Activated T-cell treated with anti-CD3 and anti-CD28 coated beads for 4 hours (primary cell): ENCODE results near the gene CABP5.
"Not testable (repeated sequence)": the region's sequence is repeated elsewhere in the genome, so short reads cannot be mapped to it uniquely, and the experiment has no call there.

Experiments
- DNase-seq: peaks from one replicate; pipeline ENCODE4 v3.0.0-alpha.2; 2020

CABP5 gene

DNA sequence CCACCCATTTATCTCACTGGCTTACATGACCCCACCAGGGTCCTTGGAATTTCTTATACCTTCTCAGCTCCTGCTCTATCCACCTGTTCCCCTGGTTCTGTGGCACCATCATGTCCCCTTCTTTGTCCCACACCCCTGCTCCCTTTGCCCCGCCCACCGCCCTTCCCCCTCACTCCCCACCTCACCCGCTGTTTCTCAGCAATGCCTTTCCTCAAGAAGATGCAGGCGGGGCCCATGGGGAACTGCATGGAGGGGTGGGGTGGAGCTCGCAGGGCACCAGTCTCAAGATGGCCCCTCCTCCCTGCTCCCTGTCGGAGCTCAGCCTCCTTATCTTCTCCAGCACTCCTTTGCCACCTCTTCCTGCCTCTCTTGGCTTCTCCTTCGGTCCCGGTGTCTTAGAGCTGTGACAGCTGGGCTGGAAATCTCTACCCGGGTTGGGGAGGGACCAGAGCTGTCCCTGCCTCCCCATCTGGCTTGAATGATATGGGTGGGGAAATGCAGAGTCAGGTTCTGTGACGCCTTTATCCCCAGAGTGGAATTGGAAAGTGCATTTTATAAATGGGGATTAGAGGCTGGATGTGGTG is at the start of gene CABP5:
TSS of gene CABP5 (minus strand) at position 405 of the 584 bp plus-strand sequence. CDS start at position 248, 157 bp downstream.
- no peak for DNase-seq

DNA sequence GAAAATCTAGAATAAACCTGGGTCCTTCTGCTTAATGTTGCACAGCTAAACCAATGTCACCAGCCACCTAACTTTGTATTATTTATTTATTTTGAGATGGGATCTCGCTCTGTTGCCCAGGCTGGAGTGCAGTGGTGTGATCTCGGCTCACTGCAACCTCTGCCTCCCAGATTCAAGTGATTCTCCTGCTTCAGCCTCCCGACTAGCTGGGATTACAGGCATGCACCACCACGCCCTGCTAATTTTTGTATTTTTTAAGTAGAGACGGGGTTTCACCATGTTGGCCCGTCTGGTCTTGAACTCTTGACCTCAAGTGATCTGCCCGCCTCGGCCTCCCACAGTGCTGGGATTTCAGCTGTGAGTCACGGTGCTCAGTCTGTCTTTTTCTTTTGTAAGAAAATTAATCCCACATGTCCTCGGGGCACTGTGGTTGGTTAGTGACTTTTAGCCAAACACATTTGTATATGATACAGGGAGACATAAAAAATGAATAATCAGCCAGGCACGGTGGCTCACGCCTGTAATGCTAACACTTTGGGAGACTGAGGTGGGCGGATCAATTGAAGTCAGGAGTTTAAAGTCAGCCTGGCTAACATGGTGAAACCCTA is 47.3 kb upstream of the CABP5 start:
- DNase-seq = not testable (repeated sequence)

DNA sequence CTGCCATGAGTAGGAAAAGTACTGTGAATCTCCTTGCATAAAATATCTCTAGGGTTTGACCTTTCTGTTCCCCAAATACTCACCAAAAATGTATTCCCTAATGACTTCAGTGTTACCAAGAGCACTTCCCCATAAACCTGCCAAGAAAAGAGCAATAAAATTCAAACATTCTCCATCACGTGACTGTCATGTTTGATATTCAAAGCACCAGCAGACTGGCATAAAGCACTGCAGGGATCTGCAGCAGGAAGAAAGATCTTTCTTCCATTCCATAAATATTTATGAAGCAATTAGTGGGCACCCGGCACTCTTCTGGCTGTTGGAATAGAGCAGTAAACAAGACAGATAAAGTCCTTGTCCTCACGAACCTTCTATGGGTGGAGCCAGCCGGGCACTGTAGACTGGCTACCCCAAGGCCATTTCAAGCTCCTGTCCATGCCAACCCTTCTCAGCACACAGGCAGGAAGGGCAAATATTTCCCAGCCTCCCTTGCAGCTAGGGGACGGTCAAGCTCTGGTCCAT is 46.5 kb upstream of the CABP5 start:
- no peak for DNase-seq

DNA sequence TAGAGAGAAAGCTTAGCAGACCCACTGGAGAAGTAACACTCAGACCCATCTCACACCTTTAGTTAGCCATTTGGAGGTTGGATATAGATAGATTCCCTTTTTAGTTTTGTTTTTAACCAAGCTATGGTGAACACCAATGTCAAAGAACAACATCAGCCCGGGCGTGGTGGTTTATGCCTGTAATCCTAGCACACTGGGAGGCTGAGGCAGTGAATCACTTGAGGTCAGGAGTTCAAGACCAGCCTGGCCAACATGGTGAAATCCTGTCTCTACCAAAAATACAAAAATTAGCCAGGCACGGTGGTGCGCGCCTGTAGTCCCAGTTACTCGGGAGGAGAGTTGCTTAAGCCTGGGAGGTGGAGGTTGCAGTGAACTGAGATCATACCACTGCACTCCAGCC is 45.1 kb upstream of the CABP5 start:
- DNase-seq = not testable (repeated sequence)

DNA sequence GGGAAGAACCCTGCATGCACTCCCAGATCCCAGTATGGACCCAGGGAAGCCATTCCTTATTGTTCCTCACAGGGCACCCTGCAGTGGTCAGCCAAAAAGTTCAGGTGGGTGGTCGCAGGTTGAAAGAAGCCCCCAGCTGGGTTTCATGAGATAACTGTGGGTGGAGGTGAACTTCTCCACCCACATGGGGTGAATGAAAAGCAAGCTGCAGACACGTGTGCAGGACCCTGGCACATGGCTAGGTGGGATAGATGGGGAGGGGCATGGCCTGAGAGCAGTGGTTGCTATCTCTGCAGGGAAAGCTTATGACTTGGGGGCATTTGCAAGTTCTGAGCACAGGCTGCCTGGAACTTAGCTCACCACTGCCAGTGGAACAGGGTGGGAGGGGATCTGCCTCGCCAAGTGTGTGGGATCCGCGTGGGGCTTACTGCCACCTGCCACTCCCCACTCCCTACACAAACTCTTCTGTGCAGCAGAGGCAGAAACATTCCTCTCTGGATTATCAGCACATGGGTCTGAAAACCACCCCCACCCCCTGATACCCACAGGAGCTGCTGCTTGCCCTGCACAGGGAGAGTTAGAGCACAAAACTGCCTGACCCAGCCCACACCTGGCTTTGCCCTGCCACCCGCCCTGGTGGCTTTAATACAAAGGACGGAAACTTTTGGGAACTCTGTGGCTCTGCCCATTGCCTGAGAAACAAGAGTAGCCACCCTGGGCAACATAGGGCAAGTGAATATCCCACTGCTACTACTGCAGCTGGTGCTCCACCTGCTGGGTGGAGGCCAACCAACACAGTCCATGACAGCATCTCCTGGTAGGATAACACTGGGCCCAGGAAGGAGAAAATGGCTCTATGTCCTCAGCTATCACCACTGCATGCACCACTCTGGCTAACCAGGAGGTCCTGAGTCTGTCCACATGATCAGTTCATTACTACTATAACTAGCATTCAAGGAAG is 42.3 kb upstream of the CABP5 start:
- DNase-seq = no peak

DNA sequence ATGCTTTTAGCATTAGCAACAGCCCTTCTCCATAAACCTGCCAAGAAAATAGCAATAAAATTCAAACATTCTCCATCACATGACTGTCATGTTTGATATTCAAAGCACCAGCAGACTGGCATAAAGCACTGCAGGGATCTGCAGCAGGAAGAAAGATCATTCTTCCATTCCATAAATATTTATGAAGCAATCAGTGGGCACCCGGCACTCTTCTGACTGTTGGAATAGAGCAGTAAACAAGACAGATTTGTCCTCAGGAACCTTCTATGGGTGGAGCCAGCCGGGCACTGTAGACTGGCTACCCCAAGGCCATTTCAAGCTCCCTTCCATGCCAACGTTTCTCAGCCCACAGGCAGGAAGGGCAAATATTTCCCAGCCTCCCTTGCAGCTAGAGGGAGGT is 41.2 kb upstream of the CABP5 start:
- DNase-seq = no peak

DNA sequence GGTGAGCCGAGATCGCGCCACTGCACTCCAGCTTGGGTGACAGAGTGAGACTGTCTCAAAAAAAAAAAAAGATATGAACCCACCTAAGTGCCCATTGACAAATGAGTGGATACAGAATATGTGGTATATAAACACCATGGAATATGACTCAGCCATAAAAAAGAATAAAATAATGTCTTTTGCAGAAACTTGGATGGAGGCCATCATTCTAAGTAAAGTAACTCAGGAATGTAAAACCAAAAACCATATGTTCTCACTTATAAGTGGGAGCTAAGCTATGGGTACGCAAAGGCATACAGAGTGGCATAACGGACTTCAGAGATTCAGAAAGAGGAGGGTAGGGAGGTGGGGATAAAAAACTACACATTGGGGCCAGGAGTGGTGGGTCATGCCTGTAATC is 37.2 kb upstream of the CABP5 start:
- DNase-seq = no peak

DNA sequence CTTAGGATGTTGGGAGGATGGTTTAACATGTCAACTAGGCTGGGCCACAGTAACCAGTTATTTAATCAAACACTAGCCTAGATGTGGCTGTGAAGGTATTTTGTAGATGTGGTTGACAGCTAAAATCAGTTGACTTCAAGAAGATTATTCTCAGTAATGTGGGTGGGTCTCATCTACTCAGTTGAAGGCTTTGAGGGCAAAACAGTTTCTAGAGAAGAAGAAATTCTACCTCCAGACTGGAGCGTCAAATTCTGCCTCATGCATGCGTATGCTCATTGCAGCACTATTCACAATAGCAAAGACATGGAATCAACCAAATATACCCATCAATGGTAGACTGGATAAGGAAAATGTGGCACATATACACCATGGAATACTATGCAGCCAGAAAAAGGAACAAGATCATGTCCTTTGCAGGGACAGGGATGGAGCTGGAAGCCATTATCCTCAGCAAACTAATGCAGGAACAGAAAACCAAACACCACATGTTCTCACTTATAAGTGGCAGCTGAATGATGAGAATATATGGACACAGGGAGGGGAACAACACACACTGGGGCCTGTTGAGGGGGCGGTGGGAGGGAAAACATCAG is 26.4 kb upstream of the CABP5 start:
- DNase-seq = not testable (repeated sequence)

DNA sequence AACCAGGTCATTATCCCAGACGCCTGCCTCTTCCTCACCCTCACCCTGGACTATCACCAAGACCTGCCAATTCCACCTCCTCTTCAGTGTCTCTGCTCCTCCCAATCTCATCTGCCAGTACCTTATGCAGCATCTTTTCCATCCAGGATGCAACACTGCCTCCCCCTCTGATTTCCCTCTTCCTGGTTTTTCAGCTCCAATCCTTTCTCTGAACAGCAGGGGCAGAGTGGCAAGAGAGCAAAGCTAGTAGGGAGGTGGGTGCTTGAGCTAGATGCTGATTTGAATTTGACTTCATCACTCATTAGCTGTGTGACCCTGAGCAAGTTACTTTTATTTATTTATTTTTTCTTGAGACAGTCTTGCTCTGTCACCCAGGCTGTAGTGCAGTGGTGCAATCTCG is 25.6 kb upstream of the CABP5 start:
- no peak for DNase-seq

DNA sequence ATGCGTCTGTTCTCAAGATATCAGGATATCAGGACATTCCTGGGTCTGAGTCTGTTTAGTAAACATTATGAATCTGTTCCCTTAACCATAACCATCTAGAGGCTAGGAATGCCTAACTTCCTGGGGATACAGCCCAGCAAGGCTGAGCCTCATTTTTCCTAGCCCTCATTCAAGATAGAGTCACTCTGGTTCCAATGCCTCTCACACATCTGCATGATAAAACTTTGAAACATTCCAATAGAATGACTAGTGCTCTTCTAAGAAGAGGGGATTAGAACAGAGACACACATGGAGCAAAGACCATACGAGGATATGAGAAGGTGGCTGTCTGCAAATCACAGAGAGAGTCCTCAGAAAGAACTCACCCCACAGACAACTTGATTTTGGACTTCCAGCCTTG is 20.6 kb upstream of the CABP5 start:
- DNase-seq = no peak

DNA sequence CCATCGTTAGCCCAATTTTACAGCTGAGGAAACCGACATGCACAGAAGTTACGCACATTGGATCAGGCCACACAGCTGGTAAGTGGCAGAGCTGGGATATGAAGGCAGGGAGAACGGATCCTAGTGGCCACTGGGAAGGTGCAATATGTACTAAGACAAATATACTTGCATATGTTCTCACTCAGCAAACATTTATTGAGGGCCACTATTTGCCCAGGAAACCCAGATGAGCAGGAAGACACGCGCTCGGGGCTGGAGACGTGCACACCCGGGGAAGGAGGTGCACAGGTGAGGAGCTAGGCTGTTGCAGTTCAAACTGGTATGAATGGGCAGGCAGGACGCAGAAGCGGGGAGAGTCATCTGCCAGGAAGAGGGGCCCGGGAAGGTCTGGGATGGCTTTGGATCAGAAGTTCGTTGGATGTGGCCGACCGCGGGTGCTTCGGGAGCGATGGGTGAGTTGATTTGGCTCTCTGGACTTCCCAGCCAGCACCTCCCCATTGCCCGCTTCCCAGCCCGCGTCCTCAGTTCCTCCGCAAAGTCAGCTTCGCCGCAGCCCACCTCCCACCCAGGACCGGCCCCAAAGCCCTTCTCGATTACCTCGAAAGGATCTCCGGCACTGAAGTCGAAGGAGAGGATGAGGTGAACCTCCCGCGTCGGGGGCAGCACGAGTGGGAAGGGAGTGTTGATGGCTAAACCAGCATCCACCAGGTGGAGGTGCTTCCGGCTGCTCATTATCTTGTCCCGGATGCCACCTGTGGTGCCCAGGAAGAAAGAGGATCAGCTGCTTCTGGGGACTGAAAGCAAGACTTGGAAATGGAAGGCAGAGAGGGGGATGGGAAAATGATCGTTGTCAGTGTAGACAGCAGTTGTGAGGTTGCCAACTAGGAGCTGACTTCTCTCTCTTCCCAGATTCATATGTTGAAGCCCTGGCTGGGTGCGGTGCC is 17.8 kb upstream of the CABP5 start:
- DNase-seq = no peak

DNA sequence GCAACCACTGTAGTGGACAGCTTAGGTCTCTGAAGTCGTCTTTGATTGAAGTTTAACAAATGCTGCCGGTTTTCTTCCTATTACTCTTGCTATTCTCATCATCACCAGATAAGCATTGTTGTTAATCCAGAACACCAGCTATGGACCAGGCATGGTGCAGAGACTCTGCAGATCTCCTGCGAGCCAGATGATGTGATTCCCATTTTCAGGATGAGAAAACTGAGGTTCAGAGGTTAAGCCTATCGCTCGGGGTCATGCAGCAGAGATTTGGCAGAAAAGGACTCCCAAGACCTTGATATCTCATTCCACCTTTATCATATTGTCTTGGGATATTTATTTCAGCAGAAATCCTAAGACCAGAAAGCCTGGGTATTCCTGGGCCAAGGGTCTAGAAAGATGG is 16.5 kb upstream of the CABP5 start:
- DNase-seq = no peak

DNA sequence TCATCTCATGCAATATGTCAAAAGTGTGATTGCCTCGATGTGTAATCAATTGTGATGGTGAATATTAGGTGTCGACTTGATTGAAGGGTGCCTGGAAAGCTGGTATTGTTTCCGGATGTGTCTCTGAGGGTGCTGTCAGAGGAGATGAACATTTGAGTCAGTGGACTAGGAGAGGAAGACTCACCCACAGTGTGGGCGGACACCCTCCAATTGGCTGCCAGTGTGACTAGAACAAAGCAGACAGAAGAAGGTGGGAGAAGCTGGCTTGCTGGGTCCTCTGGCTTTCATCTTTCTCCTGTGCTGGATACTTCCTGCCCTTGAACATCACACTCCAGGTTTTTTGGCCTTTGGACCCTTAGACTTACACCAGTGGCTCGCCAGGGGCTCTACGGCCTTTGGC is 15.5 kb upstream of the CABP5 start:
- no peak for DNase-seq

DNA sequence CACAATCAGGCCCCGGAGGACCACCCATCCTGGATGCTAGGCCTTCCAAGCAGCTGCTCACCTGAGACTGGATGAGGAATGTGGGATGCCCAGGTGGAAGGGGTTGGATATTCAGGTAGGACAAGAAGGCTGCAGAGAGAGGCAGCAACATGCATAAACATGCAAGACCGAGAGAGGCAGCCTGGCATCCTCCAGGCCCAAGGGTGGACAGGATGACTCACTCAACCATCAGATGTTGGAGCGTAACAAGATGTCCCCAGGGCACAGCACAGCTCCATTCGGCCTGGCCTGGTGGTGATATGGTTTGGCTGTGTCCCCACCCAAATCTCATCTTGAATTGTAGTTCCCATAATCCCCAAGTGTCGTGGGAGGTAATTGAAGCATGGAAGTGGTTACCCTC is 10.0 kb upstream of the CABP5 start:
- no peak for DNase-seq

DNA sequence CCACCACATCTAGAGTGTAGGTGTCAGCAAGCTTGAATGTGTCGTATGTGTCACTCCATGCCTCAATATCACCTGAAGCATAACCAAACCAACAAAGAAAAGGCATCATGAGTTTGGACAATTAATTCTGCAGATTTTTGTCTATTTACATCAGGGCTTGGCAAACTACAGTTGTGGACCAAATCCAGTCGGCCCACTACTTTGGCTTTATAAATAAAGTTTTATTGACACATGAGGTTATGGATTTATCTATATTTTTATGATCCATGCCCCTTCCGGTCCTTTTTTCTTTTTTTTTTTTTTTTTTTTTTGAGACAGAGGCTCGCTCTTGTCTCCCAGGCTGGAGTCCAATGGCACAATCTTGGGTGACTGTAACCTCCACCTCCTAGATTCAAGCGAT is 9.2 kb upstream of the CABP5 start:
- DNase-seq = no peak

DNA sequence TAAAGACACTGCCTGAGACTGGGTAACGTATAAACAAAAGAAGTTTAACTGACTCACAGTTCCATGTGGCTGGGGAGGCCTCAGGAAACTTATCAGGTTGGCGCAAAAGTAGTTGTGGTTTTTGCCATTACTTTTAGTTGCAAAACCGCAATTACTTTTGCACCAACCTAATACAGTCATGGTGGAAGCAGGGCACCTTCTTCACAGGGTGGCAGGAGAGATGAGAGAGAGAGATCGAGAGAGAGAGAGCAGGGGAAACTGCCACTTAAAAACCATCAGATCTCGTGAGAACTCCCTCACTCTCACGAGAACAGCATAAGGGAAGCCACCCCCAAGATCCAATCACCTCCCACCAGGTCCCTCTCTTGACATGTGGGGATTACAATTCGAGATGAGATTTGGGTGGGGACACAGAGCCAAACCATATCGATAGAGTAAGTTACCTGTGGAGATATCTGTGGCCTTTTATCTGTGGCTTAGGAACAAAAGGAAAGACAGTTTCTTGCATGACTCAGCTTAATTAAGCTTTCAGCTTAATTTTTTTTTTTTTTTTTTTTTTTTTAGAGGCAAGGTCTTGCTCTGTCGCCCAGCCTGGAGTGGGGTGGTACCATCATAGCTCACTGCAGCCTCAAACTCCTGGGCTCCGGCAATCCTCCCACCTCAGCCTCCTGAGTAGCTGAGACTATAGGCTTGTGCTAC is 7.6 kb upstream of the CABP5 start:
- DNase-seq = no peak

DNA sequence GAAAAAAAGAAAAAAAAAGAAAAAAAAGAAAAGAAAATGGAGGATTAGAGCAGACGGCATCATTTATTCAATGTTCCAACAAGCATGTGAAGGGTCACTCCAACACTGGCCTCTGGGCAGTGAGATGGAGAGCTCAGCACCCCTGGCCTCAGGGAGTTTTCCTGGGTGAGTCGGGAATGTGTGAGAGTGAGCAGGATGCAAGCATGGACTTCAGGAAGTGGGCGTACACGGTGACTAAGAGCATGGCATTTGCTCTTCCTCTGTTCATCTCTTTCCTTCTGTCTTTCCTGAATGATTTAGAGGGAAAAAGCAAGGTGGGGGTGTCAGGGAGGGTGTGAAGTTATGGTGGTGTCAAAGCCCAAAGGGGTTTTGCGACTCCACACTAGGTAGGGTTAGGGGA is 682 bp upstream of the CABP5 start:
- DNase-seq = no peak

DNA sequence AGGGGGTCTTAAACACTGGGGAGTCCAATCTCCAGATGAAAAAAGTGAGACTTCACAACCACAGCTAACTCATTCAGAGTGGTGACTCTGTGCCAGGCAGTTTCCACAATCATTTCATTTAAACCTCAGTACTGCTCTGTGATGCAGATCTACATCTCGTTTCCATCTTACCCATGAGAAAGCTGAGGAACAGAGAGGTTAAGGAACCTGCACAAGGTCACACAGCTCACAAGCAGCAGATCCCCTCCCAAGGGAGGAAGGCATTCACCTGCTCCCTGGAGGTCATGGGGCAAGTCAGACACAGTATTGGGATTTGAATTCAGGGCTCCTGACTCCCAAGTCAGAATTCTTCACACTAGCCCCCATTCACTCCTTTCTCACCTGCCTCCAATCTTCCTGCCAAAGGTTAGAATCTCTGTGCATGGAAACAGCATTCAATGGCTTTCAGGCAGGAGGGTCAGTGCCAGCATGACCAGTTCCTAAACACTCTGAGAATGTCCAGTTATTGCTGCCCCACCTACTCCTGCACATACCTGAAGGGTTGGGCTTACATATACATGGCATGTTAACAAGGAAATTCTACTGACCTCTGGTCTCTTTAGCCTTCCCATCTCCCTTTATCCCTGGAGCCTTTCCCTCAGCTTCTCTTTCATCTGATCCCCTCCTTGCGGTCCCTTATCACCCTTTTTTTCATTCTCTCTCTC is 1.9 kb downstream of the CABP5 start:
- no peak for DNase-seq

DNA sequence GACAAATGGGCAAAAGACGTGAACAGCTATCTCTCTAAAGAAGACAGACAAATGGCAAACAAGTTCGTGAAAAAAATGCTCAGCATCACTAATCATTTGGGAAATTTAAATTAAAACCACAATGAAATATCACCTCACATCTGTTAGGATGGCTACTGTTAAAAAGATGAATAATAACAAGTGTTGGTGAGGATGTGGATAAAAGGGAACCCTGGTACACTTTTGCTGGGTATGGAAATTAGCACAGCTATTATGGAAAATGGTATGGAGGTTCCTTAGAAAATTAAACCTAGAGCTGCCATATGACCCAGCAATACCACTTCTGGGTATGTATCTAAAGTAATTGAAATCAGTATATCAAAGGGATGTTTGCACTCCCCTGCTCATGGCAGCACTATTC is 7.1 kb downstream of the CABP5 start:
- DNase-seq = no peak

DNA sequence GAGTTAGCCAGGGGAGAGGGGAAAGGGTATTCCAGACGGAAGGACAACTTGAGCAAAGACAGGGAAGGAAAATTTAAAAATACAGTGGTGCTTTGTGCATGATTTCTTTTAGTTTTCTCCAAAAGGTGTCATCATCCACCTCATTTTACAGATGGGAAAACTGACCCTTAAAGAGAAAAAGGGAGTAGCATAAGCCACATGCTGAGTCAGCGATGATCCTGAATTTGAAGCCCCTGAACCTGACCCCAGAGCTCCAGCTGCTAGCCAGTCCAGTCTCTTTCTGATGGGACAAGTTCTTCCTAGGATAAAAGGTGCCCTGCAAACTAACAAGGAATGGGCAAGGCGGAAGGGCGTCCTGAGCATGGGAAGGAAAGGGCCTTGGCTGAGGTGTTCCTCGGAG is 10.3 kb downstream of the CABP5 start:
- DNase-seq = no peak

DNA sequence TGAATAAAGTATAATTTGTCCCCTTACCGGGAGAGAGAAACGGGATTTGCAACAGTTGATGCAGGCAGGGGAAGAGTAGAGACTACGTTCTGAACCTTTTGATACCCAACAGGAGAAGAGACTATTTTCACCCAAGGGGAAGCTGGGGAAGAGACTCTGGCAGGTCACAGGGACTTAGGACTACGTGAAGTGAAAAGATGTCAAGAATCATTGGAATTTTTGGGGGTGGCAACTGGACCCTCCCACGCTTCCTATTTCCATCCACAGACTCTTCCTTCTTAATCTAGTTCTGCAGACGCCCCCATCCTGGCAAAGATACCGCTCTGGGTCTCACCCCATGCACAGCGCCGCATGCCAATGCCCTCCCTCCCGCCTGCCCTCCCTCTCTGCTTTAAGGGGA is 13.8 kb downstream of the CABP5 start:
- no peak for DNase-seq
